GM18507 (cell line): ENCODE measurements around the gene CPNE2.
"Not testable (repeated sequence)": the region's sequence is repeated elsewhere in the genome, so short reads cannot be mapped to it uniquely, and the experiment has no call there.

Experiments
- DNase-seq: peaks from one replicate; pipeline ENCODE4 v3.0.0; 2011; ENCODE audit warnings: low read depth; ENCODE audit not compliant: insufficient read length; ENCODE audit errors: extremely low spot score
- FAIRE-seq: peaks from 2 replicates; lab custom pipeline; 2011; peaks lifted over from hg19 to GRCh38; lab: Jason Lieb, UNC

CPNE2 gene

GRCh38 chr16:57093666-57094564, 1.5 kb downstream of the CPNE2 start:
- FAIRE-seq = no peak

GRCh38 chr16:57094911-57095310, 2.5 kb downstream of the CPNE2 start:
- DNase-seq (no peak), FAIRE-seq (no peak)

More at GRCh38 chr16:57093666-57094564, 1.5 kb downstream of the CPNE2 start:
- DNase-seq = no peak

- no peak for FAIRE-seq
- DNase-seq = no peak
Observed at GRCh38 chr16:57096192-57096591, 3.8 kb downstream of the CPNE2 start.

GRCh38 chr16:57096793-57097192, 4.4 kb downstream of the CPNE2 start:
- no peak for FAIRE-seq

GRCh38 chr16:57098188-57098841, 5.9 kb downstream of the CPNE2 start:
- DNase-seq (no peak), FAIRE-seq (no peak)

More at GRCh38 chr16:57096793-57097192, 4.4 kb downstream of the CPNE2 start:
- no peak for DNase-seq

GRCh38 chr16:57099965-57100364, 7.6 kb downstream of the CPNE2 start:
- FAIRE-seq, DNase-seq: not testable (repeated sequence)

- FAIRE-seq (no peak), DNase-seq (no peak)
Observed at GRCh38 chr16:57100445-57100844, 8.1 kb downstream of the CPNE2 start.

- FAIRE-seq = no peak
- no peak for DNase-seq
Observed at GRCh38 chr16:57102888-57103851, 10.8 kb downstream of the CPNE2 start.

- FAIRE-seq (no peak), DNase-seq (no peak)
Observed at GRCh38 chr16:57104706-57105105, 12.3 kb downstream of the CPNE2 start.

- DNase-seq (no peak), FAIRE-seq (no peak)
Observed at GRCh38 chr16:57105184-57105583, 12.8 kb downstream of the CPNE2 start.

- DNase-seq (no peak), FAIRE-seq (no peak)
Observed at GRCh38 chr16:57106767-57107166, 14.4 kb downstream of the CPNE2 start.

GRCh38 chr16:57107321-57107922, 15.0 kb downstream of the CPNE2 start:
- no peak for DNase-seq
- no peak for FAIRE-seq

- DNase-seq (no peak), FAIRE-seq (no peak)
Observed at GRCh38 chr16:57108432-57108831, 16.0 kb downstream of the CPNE2 start.

- DNase-seq, FAIRE-seq: not testable (repeated sequence)
Observed at GRCh38 chr16:57109259-57110105, 17.1 kb downstream of the CPNE2 start.

- no peak for FAIRE-seq
- no peak for DNase-seq
Observed at GRCh38 chr16:57110937-57111336, 18.6 kb downstream of the CPNE2 start.

- DNase-seq = no peak
- no peak for FAIRE-seq
Observed at GRCh38 chr16:57111420-57111819, 19.0 kb downstream of the CPNE2 start.

- DNase-seq = no peak
- no peak for FAIRE-seq
Observed at GRCh38 chr16:57112403-57113041, 20.1 kb downstream of the CPNE2 start.

GRCh38 chr16:57113042-57113453, 20.7 kb downstream of the CPNE2 start:
- FAIRE-seq = peak; percentile 67
- no peak for DNase-seq
